PFSK-1 (cell line): Measurements from ENCODE around the gene SLC9B1.

Experiments
- POLR2AphosphoS5 ChIP-seq: IDR thresholded peaks from 2 replicates; pipeline ENCODE4 v1.6.1; 2012; ENCODE audit warnings: low read depth, mild to moderate bottlenecking, control low read depth, low read length, moderate library complexity
- REST ChIP-seq, 2 experiments: IDR thresholded peaks; 2 replicates each; pipeline versions ENCODE4 v1.6.1 to v1.8.0; 2011 to 2012; ENCODE audit warnings: low read depth in 2 of 2, low read length in 2 of 2, control low read depth in 1 of 2, inconsistent platforms in 1 of 2, mild to moderate bottlenecking in 1 of 2, moderate library complexity in 1 of 2; ENCODE audit not compliant: insufficient read depth in 1 of 2
- SIN3A ChIP-seq: IDR thresholded peaks from 2 replicates; pipeline ENCODE4 v1.6.1; 2012; ENCODE audit warnings: mild to moderate bottlenecking, low read length, moderate library complexity, borderline replicate concordance; ENCODE audit not compliant: insufficient read depth

GRCh38 chr4:102862016-102862415, 157.5 kb downstream of the SLC9B1 start:
- TF ChIP-seq POLR2AphosphoS5 (no peak), REST (IDR thresholded peaks at IDR 0.05; ENCODE audit: insufficient read depth in 1 of 2, low read depth in 2 of 2, low read length in 2 of 2) (no peak), SIN3A (no peak)
